Measurements from ENCODE around the gene EARS2.
"Not testable (repeated sequence)": the region's sequence is repeated elsewhere in the genome, so short reads cannot be mapped to it uniquely, and the experiment has no call there.

Gene EARS2

DNA sequence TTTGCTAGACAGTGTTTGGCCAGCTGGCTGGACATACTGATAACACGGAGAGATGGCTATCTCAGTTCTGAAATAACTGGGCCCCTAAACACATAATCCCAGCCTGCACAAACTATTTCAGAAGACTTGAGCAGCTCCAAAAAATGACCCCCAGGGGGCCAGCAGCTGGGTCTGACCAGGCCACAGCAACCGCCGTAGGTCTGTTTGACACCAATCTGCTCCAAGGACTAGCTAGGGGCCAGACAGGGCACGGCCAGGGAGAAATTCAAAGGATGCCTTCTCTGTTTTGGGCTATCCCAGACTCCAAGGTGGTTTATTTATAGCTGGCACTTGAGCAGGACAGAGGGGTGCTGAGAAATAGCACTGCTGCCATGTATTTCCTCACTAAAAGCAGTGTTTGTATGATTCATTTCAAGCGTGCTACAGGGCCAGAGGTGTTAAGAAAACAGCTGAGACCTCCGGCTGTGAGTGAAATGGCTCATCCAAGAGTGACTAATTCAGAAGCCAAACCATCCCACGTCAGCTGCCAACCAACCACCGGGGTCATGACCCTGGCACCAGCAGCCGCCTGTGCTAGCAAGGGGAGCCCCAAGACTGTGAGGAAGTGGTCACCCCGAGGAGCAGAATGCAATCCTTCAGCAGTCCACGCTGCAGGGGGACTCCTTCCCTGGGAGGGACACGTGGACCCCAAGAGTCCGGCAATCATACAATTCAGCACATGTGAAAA is 52.5 kb downstream of the EARS2 start:
- peak; percentile 19 to 59 (median 27) for DNase-seq

DNA sequence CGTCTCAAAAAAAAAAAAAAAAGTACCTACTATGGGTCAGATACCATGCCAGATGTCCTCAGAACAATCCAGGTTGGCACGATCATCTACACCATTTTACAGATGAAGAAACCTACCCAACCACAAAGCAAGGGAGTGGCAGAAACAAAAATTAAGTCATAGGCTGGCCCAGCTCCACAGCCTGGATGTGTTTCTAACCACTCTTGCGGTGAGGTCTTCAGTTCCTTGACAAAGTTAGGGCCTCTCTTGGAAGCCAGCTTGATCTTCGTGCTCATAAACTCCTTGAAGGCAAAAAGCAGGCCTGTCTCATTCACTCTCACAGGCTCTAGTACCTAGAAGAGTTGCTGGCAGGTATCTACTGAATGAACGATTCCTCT is 53.1 kb downstream of the EARS2 start:
- no peak for DNase-seq

DNA sequence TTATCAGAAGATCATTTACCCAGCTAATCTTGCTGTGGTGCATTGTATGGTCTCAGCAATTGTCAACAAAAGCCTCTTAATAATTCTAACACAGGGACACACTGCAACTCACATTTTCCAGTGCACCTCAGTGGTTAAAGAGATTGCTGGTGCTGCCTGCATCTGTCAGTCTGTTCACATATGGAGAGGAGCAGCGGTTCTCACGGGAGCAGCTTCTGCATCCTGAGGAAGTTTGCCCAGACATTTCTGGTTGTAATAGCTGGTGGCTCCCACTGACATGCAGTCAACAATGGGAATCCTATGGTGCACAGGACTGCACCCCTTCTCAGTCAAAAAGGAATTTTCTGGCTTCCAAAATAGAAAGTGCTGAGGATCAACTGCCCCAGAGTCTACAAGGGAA is 54.7 kb downstream of the EARS2 start:
- no peak for DNase-seq

DNA sequence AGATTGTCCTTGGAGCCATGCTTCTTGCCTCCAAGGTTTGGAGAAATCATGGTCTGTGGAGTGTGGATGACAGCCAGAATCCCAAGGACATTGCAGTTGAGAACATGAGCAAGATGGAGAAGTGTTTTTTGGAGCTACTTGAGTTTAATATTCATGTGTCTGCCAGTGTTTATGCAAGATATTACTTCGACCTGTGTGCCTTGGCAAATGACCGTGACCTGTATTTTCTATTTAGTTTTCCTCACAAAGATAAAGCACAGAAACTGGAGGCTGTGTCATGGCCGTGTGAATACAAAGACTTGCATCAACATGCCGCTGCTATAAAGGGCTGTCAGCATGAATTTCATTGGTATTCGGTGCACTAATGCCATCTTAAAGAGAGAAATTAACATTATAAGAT is 55.9 kb downstream of the EARS2 start:
- DNase-seq: no peak

DNA sequence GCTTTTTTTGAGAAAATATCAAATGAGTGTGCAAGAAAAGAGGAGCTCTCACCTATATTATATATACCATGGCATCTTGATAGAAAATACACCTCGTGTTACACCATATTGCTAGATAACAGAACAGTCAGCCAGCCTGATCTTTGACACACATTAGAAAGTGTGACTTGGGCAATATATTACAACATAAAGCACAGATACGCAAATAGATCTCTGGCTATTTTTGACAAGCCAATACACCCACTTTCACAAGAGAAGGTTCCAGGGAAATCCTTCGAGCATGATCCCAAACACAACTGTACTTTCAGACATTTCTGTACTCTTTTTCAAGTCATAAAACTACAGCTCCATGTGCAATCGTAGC is 56.3 kb downstream of the EARS2 start:
- DNase-seq: no peak

DNA sequence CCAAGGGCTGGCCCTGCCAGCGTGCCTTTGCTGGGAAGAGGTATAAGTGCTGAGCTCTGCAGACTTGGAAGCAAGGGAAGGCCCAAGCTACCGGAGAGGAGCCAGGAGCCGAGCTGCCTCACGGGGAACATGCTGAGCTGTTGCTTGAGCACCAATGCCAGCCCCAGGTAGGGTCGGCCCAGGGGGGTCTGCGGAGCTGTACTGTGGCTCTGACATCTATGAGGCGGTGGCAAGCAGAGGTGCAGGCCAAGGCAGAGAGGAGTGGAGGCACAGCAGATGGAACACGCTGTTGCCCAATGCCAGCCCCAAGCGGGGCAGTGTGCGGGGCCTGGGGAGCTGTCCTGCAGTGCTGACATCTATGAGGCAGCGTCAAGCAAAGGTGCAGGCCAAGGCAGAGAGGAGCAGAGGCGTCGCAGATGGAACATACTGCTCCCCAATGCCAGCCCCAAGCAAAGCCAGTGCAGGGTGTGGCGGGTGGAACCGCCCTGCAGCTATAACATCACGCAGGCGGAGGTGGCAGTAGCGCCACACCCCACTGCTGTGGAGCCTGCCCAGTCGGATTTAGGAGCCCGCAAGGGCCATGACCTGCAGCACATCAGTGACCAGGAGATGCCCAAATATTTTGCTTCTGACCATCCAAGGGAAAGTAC is 56.8 kb downstream of the EARS2 start:
- no peak for DNase-seq

DNA sequence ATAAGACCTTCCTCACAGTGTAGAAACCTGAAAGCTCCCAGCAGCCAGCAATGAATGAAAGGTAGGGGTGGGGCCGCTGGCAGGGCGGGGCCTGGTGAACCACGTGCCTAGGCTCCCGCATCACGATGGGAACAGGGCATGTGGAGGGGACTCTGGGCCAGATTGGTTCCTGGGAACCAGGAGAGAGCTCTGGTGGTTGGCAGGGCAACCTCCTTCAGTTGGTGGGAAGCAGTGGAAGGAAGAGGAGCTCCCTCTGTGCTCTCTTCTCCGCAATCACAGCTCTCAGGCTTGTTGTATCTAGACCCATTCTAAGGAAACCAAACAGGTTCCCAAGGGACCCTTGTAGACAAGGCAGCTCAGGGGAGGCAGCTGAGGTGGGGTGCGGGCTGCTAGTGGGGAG is 57.3 kb downstream of the EARS2 start:
- DNase-seq: no peak

DNA sequence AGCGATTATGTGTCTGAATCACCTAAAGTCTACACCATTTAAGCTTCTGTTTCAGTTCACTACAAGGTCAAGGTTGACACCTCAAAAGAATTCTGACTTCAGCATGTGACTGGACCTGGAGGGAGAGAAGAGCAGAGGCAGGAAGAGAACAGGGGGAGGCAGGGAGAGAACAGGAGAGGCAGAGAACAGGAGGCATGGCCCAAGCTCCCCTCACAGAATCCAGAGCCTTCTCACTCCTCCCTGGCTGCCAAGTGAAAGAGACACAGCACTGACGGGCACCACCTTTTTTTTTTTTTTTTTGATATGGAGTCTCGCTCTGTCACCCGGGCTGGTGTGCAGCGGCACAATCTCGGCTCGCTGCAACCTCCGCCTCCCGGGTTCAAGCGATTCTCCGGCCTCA is 58.3 kb downstream of the EARS2 start:
- DNase-seq: no peak

DNA sequence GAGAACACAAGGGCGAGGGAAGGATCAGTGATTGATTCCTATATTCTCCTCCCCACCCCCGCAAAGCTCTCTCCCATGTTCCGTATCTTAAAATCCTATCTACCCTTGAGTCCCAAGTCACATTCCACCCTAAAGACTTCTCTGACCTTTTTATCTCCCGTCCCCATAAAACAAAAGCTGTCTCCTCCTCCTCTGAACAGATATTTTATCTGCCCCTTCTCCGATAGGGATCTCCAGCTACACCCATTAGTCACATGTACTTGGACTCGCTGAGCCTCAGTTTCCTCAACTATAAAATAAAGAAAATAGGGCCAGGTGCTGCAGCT is 59.6 kb downstream of the EARS2 start:
- DNase-seq: no peak

DNA sequence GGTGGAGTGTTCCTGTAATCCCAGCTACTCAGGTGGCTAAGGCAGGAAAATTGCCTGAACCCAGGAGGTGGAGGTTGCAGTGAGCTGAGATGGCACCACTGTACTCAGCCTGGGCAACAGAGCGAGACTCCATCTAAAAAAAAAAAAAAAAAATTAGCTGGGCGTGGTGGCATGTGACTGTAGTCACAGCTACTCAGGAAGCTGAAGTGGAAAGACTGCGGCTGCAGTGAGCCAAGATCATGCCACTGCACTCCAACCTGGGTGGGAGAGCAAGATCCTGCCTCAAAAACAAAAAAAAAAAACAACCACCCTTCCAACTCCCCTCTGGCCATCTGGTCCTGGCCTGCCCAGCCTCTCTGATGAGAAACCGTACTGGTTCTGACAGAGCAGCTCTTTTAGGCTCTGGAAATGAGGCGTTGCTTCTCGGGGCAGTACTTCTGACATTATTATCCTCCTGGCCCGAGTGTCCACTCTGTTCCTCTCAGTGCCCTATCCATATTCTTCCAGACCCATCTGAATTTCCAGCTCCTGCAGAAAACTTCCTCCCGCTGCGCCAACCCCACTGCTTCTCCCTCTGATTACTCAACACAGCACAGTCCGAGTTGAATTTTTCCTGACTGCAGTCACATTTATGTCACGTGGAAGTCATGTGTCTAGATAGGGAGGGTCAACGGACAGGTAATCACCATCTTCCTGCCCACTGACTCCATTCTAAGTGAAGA is 60.2 kb downstream of the EARS2 start:
- no peak for DNase-seq

DNA sequence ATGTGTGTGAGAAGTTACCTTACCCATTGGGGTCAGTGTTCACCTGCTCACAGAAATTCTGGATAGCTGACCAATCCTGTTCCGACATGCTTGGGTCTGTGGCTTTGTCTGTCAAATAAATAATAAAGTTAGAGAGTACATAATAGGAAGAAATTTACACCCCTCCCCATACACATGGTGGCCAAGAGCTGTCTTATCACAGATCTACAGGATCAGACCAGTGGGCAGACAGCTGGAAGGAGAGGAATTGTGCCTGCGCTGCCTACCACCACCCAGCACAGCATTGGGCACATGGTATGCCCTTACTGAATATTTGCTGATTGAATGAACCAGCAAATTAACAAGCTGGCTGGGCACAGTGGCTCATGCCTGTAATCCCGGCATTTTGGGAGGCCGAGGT is 61.5 kb downstream of the EARS2 start:
- DNase-seq: no peak

DNA sequence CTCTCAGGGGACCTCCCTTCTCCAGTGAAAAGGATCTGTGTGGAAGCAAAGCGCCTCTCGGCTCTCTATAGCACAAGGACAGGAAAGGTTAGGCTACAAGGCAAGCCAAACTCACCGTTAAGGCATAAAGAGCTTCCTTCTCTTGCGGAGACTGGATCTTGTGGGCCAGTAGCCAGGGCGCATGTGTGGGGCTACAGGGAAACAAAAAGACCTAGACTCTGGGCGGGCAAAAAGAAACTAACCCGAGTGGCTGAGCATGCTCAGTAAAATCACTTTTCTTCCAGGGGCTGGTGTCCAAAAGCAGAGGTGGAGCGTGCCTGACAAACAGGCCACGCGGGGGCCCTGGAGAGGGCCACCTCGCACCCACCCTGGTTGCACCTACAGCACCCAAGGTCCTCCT is 63.0 kb downstream of the EARS2 start:
- DNase-seq: no peak

DNA sequence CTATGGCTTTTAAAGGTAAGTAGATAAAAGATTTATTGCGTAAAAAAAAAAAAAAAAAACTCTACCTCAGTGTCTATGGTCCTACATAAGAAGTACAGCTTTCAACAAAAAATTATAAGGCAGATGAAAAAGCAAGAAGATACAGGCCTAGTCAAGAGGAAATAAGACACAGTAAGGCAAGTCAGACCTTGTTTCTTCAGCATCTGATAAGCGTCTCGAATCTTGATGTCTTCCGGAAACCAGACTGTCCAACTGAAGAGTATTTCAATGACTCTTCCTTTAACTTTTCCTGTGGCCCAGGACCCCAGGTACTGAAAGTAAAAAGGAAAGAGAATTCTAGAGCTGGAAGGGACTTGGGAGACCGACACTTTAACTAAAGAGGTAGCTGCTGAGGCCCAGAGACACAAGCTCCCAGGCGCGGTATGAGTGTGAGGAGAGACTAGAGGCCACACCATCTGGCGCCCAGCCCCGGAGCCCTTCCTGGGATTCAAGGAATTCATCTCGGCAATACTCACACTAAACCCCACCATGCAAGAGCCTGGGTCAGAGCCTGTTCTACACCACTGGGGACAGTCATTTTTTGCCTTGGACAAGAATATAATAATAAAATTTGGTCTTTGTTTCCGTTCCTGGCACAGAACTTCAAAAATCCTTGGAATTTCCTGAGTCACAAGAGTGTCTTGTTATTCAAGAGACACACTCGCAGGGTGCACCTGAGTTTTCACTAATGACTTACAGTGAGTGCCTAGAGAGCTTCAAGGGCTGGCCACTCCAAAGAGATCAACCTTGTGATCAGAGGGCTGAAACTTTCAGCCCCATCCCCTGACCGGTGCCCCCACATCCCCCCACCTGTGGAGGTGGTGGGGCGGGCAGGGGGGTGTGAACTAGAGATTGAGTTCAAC is 65.4 kb downstream of the EARS2 start:
- no peak for DNase-seq

DNA sequence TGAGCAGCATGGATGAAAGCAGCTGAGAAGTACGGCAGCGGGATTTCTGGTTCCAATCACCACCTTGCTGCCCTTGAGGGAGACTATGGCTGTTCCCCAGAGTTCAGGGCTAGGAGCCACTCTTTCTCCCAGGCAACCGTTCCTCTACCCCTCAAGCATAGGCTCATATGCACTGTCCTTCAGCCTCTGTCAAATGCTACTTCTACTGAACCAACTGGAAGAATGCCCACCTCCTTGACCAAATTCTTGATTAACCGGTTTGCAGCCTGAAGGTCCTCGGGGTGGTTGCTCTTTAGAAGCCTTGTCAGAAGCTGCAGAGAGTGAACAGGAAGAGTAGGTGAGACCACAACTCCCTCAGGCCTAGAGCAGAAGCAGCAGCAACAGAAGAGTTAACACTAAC is 70.7 kb downstream of the EARS2 start:
- DNase-seq: no peak

DNA sequence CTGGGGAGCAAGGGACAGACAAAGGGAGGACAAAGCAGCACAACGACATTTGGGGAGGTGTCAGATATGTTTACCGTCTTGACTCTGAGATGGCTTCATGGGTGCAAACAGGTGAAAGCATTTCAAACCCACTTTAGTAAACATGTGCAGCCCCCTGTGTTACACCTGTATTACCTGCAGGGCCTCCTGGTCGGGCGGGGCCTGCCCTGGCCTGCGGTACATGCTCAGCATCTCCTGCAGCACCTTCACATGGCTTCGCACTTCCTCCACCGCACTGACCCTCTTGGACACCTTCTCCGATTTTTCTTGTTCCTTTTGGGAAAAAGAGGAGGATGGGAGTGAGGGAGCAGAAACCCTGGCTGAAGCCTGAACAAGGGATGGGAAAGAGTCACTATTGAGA is 71.3 kb downstream of the EARS2 start:
- DNase-seq: no peak

DNA sequence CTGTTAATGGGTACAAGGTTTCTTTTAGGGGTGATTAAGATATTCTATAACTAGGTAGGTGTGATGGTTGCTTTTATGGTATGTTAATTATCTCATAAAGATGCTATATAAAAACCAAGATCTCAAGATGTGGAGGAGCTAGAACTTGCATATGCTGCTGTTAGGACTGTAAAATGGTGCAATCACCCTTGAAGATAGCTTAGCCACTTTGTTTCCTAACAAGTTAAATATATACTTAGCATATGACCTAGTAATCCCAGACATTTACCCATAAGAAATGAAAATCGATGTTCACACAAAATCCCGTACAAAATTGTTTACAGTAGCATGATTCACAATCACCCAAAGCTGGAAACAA is 71.9 kb downstream of the EARS2 start:
- DNase-seq: no peak

DNA sequence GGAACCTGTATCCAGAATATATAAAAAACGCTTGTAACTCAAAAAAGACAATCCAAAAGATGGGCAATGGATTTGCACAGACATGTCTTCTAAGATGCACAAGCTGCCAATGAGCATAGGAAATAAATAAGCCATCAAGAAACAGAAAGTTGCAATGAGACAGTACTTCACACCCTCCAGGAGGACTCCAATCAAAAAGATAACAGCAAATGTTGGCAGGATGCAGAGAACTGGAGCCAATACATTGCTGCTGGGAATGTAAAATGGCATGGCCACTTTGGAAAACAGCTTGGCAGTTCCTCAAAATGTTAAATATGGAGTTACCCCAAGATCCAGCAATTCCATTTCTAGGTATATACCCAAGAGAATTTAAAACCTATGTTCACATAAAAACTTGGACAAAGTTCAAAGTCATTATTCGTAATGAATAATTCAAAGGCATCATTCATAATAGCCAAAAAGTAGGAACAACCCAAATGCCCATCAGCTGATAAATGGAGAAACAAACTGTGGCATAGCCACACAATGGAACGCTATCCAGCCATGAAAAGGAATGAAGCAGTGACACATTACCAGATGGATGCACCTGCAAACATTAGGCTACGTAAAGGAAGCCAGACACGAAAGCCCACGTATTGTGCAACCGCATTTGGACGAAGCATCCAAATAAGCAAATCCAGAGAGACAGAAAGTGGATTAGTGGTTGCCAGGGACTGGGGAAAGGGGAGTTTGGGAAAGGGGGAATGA is 72.5 kb downstream of the EARS2 start:
- DNase-seq: no peak

DNA sequence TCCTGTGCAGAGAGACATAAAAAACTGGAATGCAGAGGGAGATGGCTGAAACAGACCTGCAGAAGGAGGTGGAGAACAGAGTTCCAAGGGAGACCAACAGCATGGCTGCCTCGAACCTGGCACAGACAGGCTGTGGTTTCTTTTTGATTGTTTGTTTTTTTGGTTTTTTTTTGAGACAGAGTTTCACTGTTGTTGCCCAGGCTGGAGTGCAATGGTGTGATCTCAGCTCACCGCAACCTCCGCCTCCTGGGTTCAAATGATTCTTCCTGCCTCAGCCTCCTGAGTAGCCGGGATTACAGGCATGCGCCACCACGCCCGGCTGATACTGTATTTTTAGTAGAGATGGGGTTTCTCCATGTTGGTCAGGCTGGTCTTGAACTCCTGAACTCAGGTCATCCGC is 73.7 kb downstream of the EARS2 start:
- DNase-seq: not testable (repeated sequence)

DNA sequence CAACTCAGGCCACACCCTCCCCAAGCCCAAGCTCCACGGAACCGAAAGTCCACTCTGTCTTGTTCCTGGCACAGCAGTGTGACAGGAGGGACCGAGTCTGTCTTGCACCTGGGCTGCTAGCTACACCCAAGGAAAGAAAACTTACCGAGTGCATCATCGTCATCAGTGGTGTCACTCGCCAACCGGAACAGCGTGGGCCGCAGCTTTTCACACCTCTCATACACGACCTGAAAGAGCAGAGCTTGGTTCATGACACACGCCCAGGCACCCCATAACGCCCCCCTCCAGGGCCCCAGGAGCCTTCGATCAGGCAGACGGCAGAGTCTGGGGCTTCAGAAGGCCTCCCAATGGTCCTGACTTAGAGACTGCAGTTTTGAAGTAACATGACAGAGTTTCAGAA is 74.4 kb downstream of the EARS2 start:
- no peak for DNase-seq

DNA sequence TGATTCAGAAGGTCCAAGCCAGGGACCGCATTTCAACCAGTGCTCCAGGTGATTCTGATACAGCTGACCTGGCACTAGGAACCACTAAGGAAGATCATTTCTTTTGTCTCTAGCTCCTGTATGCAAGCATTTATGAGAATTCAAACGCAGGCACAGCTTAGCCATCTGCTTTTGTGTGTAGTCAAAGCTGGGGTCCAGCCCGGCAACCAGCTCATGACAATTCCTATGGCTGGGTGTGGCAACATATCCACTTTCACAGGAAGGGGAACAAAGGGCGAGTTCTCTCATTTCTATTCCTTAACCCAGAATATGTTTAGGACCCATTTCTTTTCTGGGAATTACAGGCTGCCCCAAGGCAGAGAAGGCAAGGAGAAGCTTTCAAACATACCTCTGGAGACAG is 76.9 kb downstream of the EARS2 start:
- no peak for DNase-seq

DNA sequence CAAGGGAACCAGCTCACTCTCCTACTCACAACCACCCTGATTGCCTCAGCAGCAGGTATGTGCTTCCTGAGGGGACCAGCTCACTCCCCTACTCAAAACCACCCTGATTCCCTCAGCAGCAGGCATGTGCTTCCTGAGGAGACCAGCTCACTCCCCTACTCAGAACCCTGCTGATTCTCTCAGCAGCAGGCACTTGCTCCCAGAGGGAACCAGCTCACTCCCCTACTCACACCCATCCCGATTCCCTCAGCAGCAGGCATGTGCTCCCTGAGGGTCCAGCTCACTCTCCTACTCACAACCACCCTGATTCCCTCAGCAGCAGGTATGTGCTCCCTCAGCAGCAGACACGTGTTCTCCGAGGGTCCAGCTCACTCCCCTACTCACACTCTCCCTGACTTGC is 78.0 kb downstream of the EARS2 start:
- DNase-seq: no peak

DNA sequence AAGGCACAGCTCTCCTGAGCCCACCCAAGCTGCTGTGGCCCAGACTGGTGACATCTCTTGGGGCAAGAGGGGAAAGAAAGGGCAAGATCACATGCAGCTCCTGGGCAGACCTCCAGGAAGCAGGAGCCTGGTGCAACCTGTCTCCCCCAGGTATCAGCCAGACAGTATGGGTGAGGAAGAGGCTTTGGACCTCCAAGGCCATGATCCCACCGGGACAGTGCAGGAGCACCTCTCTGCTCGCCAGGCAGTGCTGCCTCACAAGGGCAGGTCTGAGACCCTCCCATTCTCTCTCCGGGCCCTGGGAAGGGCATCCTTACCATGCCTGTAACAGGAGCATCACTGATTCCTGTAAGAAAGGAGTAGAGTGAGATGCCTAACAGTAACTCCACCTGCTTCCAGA is 78.6 kb downstream of the EARS2 start:
- no peak for DNase-seq

DNA sequence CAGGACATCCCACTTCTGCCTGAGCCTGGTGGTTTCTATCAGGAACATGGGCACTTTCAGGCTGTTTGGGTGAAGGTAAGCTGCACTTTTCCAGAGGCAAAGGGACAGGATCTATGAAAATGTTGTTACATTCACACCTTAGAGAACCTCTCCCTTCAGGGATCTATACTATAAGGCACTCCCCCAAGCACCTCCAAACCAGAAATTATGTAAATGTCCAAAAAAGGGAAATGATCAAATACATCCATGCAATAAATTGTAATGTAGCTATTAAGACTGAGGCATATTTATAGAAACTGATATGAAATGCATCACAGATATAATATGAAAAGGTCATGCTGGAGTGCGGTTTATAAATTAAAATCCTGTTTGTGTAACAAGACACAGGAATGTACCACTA is 80.9 kb downstream of the EARS2 start:
- no peak for DNase-seq
